ENCODE measurements around the gene GABRG3.

The GABRG3 gene

GRCh38 chr15:27254055-27254454 is 283.1 kb downstream of the GABRG3 start:
- DNase-seq = no peak

- no peak for DNase-seq
These were observed 283.8 kb downstream of the GABRG3 start for GRCh38 chr15:27254801-27255200.

GRCh38 chr15:27256446-27256845 is 285.5 kb downstream of the GABRG3 start:
- no peak for DNase-seq

- DNase-seq = no peak
These were observed 287.3 kb downstream of the GABRG3 start for GRCh38 chr15:27258287-27258686.

GRCh38 chr15:27260523-27260922 is 289.5 kb downstream of the GABRG3 start:
- no peak for DNase-seq

GRCh38 chr15:27268923-27269322 is 297.9 kb downstream of the GABRG3 start:
- DNase-seq = no peak

- no peak for DNase-seq
These were observed 300.3 kb downstream of the GABRG3 start for GRCh38 chr15:27271258-27271657.

GRCh38 chr15:27272427-27272826 is 301.4 kb downstream of the GABRG3 start:
- no peak for DNase-seq

- DNase-seq = no peak
These were observed 302.5 kb downstream of the GABRG3 start for GRCh38 chr15:27273506-27273905.

- no peak for DNase-seq
These were observed 307.8 kb downstream of the GABRG3 start for GRCh38 chr15:27278761-27279160.

GRCh38 chr15:27292641-27293040 is 321.7 kb downstream of the GABRG3 start:
- no peak for DNase-seq

GRCh38 chr15:27293607-27294006 is 322.6 kb downstream of the GABRG3 start:
- no peak for DNase-seq

- DNase-seq = no peak
These were observed 346.8 kb downstream of the GABRG3 start for GRCh38 chr15:27317736-27318135.

- no peak for DNase-seq
These were observed 352.8 kb downstream of the GABRG3 start for GRCh38 chr15:27323801-27324200.

- DNase-seq = no peak
These were observed 354.1 kb downstream of the GABRG3 start for GRCh38 chr15:27324886-27325615.

GRCh38 chr15:27327467-27328025 is 356.6 kb downstream of the GABRG3 start:
- no peak for DNase-seq

- no peak for DNase-seq
These were observed 357.2 kb downstream of the GABRG3 start for GRCh38 chr15:27328186-27328585.

GRCh38 chr15:27328608-27329007 is 357.6 kb downstream of the GABRG3 start:
- DNase-seq = no peak

- DNase-seq = no peak
These were observed 359.3 kb downstream of the GABRG3 start for GRCh38 chr15:27330326-27330725.

GRCh38 chr15:27336676-27337075 is 365.7 kb downstream of the GABRG3 start:
- DNase-seq = no peak

GRCh38 chr15:27339138-27339537 is 368.2 kb downstream of the GABRG3 start:
- no peak for DNase-seq

GRCh38 chr15:27341780-27342343 is 370.9 kb downstream of the GABRG3 start:
- DNase-seq = no peak

GRCh38 chr15:27342991-27343390 is 372.0 kb downstream of the GABRG3 start:
- DNase-seq = no peak

GRCh38 chr15:27352136-27352535 is 381.2 kb downstream of the GABRG3 start:
- DNase-seq = no peak

- DNase-seq = no peak
These were observed 382.9 kb downstream of the GABRG3 start for GRCh38 chr15:27353856-27354255.
